SK-N-MC (cell line): Measurements from ENCODE around the gene RELL2.
A peak's percentile ranks its signal among the peaks of the same experiment; 100 is the strongest.

Experiments
- DNase-seq: peaks from one replicate; pipeline ENCODE4 v3.0.0-alpha.2; 2011; ENCODE audit warnings: low read depth, low spot score
- H3K27ac ChIP-seq: fragments of 200-600 bp; sonication (generic); 2 replicates; pipeline ENCODE4 v1.5.1; 2016; ENCODE audit warnings: mixed run types
- H3K36me3 ChIP-seq: fragments of 200-600 bp; sonication (generic); 2 replicates; pipeline ENCODE4 v1.6.1; 2017; ENCODE audit warnings: antibody characterized with exemption, low read length, mixed read lengths; ENCODE audit not compliant: insufficient read depth
- H3K4me3 ChIP-seq: fragments of 200-600 bp; sonication (generic); 2 replicates; pipeline ENCODE4 v1.5.1; 2016
- H3K9ac ChIP-seq: fragments of 200-600 bp; sonication (generic); 2 replicates; pipeline ENCODE4 v1.8.0; 2017; ENCODE audit warnings: mixed run types, mixed read lengths; ENCODE audit not compliant: insufficient read length
- H3K9me3 ChIP-seq: fragments of 200-600 bp; sonication (generic); 2 replicates; pipeline ENCODE4 v1.6.1; 2017; ENCODE audit warnings: low read depth, mild to moderate bottlenecking, antibody characterized with exemption, low read length, moderate library complexity, mixed read lengths
- EZH2 ChIP-seq: fragments of 200-600 bp; sonication (generic); IDR thresholded peaks from one replicate; pipeline ENCODE4 v1.6.1; 2017; ENCODE audit warnings: antibody characterized with exemption
- FOXP2 ChIP-seq: optimal IDR thresholded peaks from 2 replicates; pipeline ENCODE3; 2011; ENCODE audit warnings: mild to moderate bottlenecking, moderate library complexity; ENCODE audit not compliant: insufficient read depth; ENCODE audit errors: extremely low read length, control extremely low read depth
- POLR2AphosphoS5 ChIP-seq: IDR thresholded peaks from 2 replicates; pipeline ENCODE4 v1.6.1; 2012; ENCODE audit warnings: mild to moderate bottlenecking, low read depth, low read length, borderline replicate concordance

RELL2 gene

DNA sequence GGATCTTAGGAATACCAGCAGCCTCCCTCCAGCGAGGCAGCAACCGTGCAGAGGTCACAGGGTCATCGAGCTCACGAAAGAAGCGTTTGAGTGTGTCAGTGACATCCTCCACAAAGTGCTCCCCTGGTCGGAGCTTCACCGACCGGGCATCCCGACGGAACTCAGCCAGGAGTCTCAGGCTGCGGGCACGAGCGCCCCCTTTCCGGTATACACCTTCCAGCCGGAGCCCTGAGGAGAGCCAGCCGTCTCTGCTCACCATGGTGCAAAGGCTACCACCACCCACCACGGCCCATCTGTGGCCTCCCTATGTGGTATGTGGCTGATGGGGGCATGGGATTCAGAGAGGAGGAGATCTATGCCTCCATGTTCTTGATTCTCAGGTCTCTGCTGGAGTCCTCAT, 25.2 kb downstream of the RELL2 start:
- no peaks in the 10 kb centered on the region for H3K36me3 ChIP-seq
- no peak for DNase-seq
- no peak overlapping the region for H3K27ac ChIP-seq
- H3K9ac ChIP-seq: no peak overlapping the region
- no peak overlapping the region for H3K4me3 ChIP-seq
- TF ChIP-seq EZH2 (no peak), FOXP2 (no peak), POLR2AphosphoS5 (no peak)
- H3K9me3 ChIP-seq: no peaks in the 10 kb centered on the region

DNA sequence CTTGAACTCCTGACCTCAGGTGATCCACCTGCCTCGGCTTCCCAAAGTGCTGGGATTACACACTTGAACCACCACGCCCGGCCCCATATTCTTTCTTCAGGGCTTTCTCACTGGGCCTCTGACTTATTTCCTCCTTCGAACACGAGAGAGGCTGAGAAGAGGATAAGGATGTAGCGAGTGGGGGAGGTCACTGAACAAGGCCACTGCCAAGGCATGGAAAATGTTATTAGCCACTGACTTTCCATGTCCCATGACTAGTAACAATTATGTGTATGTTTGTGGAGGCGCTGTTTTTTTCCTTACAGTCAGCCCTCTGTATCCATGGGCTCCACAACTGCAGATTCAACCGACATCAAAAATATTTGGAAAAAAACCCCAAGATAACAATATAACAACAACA, 26.7 kb downstream of the RELL2 start:
- Histone ChIP-seq H3K36me3 (no peaks in the 10 kb centered on the region), H3K4me3 (no peak overlapping the region), H3K9ac (no peak overlapping the region), H3K9me3 (no peaks in the 10 kb centered on the region), H3K27ac (no peak overlapping the region)
- TF ChIP-seq EZH2 (no peak), FOXP2 (no peak), POLR2AphosphoS5 (no peak)
- DNase-seq: no peak

DNA sequence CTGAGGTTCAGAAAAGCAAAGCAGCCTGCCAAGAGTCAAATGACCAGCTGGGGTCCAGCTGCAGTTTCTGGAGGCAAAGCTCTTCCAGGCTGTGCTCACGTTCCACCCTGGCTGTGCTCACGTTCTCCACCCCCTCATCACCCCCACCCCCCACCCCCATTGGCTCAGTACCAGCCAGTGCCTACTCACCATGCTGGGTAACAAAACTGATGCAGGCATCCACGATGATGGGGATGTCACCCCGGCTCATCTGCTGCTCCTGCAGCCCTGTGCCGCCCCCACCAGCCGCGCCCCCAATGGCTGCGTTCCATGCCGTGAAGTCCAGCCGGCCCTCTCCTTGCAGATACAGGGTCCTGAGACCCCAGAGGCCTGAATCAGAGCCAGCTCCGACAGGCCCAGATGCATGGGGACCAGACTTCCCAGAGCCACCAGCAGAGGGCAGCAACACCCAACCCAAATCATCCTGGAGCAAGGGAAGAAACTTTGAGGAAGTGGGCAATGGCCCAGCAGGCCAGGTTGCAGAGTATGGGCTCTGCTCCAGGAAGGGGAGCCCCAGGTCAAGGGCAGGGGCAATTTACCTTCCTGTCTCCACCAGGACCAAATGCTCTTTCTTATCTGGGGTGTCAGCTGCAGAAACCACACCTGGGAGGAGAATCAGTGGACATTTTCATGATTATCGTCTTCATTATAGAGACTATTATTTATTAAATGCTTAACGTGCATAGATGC, 28.1 kb downstream of the RELL2 start:
- Histone ChIP-seq H3K36me3 (no peaks in the 10 kb centered on the region), H3K27ac (no peak overlapping the region), H3K9me3 (no peaks in the 10 kb centered on the region), H3K4me3 (no peak overlapping the region), H3K9ac (no peak overlapping the region)
- TF ChIP-seq FOXP2 (no peak), POLR2AphosphoS5 (no peak), EZH2 (no peak)
- peak; percentile 14 for DNase-seq

DNA sequence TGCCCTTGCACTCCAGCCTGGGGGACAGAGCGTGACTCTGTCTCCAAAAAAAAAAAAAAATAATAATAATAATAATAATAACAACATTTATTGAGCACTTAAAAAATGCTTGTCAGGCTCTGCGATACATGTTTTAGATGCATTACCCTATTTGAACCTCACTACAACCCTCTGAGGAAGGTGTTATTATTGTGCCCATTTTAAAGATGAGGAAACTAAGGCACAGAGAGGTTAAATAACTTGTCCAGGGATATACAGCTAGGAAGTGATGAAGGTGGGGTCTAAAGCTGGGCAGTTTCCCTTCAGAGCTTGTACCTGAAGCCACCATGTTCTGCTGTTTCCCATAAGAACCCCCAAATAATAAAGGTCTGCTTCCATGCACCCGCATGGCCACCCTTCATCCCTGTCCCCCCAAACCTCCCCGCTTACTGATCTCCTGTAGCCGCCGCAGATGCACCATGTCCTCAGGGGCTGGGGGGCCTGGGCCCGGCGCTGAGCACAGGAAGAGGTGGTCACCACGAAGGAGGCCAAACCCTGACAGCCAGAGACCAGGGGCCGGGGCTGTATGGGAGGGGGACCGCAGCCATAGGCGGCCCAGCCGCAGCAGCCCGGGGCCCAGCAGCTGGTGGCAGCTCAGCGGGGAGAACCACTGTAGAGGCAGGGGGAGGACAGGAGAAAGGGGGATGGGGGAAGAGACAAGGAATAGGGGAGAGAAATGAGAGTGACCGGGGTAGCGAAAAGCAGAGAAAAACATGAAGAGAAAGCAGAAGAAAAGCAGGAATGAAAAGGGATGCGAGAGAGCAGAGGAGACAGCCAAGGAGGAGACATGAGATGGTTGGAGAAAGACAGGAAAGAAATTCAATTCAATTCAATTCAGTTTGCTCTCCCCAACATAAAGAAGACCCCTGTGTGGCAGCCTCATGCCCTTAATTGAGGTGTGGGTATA, 29.5 kb downstream of the RELL2 start:
- no peaks in the 10 kb centered on the region for H3K9me3 ChIP-seq
- no peak for DNase-seq
- H3K36me3 ChIP-seq: no peaks in the 10 kb centered on the region
- no peak overlapping the region for H3K27ac ChIP-seq
- no peak overlapping the region for H3K9ac ChIP-seq
- TF ChIP-seq FOXP2 (no peak), POLR2AphosphoS5 (no peak), EZH2 (no peak)
- no peak overlapping the region for H3K4me3 ChIP-seq

DNA sequence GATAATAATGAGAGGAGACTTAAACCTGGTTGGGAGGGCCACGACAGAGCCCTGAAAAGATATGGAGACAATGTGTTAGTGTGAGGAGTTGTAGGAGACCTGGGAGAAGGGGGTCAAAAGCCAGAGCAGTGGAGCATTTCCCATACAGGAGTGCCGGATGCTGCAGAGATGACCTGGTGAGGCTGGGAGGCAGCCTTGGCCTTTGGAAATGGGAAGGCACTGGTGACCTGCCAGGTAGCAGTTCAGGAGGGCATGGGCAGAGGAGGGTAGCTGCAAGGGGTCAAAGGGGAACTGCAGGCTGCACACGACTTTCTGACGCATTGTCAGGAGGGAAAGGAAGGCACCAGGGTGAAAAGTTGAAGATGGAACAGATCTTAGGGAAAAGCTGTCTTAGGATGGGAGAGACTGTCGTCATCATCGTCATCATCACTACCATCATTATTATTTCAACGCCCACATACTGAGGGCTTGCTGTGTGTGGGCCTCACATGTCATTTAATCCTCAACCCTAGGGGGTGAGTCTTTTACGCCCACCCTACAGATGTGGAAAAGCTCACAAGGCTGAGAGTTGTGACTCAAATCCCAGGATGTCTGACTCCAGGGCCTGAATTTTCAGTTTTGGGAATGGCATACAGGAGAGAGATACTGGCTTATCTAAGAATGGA, 31.9 kb downstream of the RELL2 start:
- no peaks in the 10 kb centered on the region for H3K36me3 ChIP-seq
- no peaks in the 10 kb centered on the region for H3K9me3 ChIP-seq
- TF ChIP-seq FOXP2: no peak
- no peak for TF ChIP-seq POLR2AphosphoS5
- no peak for TF ChIP-seq EZH2
- DNase-seq: no peak
- H3K27ac ChIP-seq: no peak overlapping the region
- H3K4me3 ChIP-seq: no peak overlapping the region
- no peak overlapping the region for H3K9ac ChIP-seq

DNA sequence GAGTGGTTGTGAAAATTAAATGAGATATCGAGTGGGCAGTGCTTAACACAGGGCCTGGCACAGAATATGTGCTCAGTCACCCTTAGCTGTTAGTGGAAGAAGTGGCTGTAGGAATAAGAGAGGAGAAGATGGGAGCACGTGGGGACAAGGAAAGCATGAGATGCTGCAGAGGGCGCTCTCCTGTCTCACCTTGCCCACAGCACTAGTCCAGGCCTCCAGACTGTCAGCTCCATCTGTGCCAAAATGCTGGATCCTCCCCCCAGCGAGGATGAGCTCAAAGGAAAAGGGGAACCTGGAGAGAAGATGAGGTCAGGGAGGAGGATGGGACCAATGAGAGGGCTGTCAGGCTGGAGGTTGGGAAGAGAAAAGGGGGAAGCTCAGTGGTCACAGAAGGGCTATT, 32.7 kb downstream of the RELL2 start:
- Histone ChIP-seq H3K9me3 (no peaks in the 10 kb centered on the region), H3K36me3 (no peaks in the 10 kb centered on the region), H3K27ac (no peak overlapping the region), H3K9ac (no peak overlapping the region), H3K4me3 (no peak overlapping the region)
- TF ChIP-seq EZH2 (no peak), POLR2AphosphoS5 (no peak), FOXP2 (no peak)
- no peak for DNase-seq

DNA sequence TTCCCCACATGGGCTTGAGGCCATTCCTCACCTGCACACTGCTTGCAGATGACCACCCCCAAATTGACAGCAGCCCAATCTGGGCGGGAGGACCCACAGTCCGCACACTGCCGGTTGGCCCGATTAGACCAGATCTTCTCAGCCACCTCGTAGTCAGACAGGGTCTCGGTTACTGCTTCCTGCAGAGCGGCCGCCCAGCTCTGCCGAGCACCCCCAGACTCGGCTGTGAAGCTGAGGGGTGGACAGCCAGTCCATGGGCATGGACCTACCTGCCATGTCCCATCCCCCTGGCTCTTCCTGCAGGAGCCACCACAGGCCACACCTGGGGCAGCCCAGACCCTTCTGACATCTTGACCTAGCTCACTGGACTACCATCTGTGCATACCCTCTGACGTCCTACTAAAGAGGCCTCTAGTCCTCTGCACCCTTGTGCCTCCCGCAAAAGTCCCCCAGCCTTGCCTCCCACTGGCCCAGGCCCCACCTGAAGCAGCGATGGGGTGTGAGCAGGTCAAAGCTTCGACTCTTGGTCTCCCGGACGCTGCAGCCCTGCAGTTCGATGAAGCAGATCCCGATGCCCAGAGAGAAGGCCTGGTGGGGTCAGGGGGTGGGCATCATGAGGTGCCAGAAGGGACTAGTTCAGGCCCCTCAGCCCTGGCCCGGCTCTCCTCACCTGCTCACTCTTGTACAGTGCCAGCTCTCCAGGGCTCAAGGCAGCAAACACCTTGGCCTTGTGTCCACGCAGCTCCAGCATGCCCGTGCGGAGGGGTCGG, 35.5 kb downstream of the RELL2 start:
- no peak for TF ChIP-seq EZH2
- no peak for TF ChIP-seq FOXP2
- no peak for TF ChIP-seq POLR2AphosphoS5
- Histone ChIP-seq H3K4me3 (no peak overlapping the region), H3K36me3 (no peaks in the 10 kb centered on the region), H3K9ac (no peak overlapping the region), H3K27ac (no peak overlapping the region), H3K9me3 (no peaks in the 10 kb centered on the region)
- DNase-seq: no peak
